ENCODE measurements around the gene PI4KB.

- TF ChIP-seq CTCF (conservative IDR thresholded peaks at IDR 0.05; ENCODE audit: low read depth in 2 of 2) (no peak), EZH2phosphoT487 (IDR thresholded peaks at IDR 0.05; ENCODE audit: unreplicated experiment) (no peak), EZH2 (IDR thresholded peaks at IDR 0.05; ENCODE audit: low read depth, unreplicated experiment) (no peak), STAT1 (IDR thresholded peaks at IDR 0.05; ENCODE audit: unreplicated experiment) (no peak), POLR2AphosphoS5 (IDR thresholded peaks at IDR 0.05; ENCODE audit: low read depth) (peak; percentile 82), CREB1 (CRISPR knock-in tag; IDR thresholded peaks at IDR 0.05; ENCODE audit: low read depth) (no peak), JUNB (IDR thresholded peaks at IDR 0.05; ENCODE audit: unreplicated experiment) (no peak)
These were observed at the start of gene PI4KB for GRCh38 chr1:151327223-151327902.
